Neural progenitor cell (in vitro differentiated cells): Measurements from ENCODE around the gene NCAN.

Experiments
- EZH2 ChIP-seq: fragments of 200-600 bp; sonication (generic); IDR thresholded peaks from 2 replicates; pipeline ENCODE4 v1.6.1; 2017; ENCODE audit warnings: antibody characterized with exemption, mild to moderate bottlenecking, moderate library complexity
- EZH2phosphoT487 ChIP-seq: fragments of 200-600 bp; sonication (generic); IDR thresholded peaks from 2 replicates; pipeline ENCODE4 v1.6.1; 2017; ENCODE audit warnings: antibody characterized with exemption
- TF ChIP-seq, protein P1 (sequence below): fragments of 200-600 bp; sonication (generic); IDR thresholded peaks from 2 replicates; pipeline ENCODE4 v1.5.1; 2017; ENCODE audit warnings: antibody characterized with exemption, mild to moderate bottlenecking

DNA sequence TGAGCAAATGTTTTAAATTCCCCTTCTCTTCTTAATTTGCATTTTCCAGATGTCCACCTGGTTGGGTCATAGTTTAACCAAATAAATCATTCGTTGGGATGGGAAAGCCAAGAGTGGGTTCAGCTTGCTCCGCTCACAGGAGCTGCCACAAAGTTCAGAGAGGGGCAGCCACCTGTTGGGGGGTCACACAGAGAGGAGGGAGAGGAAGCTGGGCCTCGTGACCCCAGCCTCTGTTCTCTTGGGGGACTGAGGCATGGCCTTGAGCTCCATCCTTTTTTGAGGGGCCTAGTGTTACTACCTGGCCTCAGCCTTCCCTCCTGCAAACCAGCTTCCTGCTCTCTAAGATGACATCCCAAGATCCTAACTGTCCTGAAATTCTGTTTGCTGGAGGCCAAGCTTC is 44.1 kb upstream of the NCAN start:
- TF ChIP-seq, protein P1, sequence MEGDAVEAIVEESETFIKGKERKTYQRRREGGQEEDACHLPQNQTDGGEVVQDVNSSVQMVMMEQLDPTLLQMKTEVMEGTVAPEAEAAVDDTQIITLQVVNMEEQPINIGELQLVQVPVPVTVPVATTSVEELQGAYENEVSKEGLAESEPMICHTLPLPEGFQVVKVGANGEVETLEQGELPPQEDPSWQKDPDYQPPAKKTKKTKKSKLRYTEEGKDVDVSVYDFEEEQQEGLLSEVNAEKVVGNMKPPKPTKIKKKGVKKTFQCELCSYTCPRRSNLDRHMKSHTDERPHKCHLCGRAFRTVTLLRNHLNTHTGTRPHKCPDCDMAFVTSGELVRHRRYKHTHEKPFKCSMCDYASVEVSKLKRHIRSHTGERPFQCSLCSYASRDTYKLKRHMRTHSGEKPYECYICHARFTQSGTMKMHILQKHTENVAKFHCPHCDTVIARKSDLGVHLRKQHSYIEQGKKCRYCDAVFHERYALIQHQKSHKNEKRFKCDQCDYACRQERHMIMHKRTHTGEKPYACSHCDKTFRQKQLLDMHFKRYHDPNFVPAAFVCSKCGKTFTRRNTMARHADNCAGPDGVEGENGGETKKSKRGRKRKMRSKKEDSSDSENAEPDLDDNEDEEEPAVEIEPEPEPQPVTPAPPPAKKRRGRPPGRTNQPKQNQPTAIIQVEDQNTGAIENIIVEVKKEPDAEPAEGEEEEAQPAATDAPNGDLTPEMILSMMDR: no peak
- TF ChIP-seq EZH2 (no peak), EZH2phosphoT487 (no peak)
